ENCODE data around the gene KHDC1L.
"Not testable (repeated sequence)": the region's sequence is repeated elsewhere in the genome, so short reads cannot be mapped to it uniquely, and the experiment has no call there.

Gene KHDC1L

DNA sequence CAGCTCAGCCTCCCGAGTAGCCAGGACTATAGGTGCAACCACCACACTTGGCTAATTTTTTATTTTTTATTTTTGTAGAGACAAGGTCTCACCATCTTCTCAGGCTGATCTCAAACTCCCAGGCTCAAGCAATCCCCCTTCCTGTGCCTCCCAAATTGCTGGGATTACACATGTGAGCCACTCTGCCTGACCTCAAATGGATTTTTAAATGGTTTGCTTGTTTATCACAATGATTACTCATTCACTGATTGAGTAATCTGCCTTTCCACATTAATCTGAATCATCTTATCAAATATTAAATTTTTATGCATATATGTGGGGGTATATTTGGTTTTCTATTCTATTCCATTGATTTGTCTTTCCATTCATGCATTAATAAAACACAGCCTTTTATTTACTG, 9.4 kb upstream of the KHDC1L start:
- in situ Hi-C loops (cut with HindIII; ENCODE audit: low sequenced_read_pairs) = no loop called here
- TF ChIP-seq, protein P1, sequence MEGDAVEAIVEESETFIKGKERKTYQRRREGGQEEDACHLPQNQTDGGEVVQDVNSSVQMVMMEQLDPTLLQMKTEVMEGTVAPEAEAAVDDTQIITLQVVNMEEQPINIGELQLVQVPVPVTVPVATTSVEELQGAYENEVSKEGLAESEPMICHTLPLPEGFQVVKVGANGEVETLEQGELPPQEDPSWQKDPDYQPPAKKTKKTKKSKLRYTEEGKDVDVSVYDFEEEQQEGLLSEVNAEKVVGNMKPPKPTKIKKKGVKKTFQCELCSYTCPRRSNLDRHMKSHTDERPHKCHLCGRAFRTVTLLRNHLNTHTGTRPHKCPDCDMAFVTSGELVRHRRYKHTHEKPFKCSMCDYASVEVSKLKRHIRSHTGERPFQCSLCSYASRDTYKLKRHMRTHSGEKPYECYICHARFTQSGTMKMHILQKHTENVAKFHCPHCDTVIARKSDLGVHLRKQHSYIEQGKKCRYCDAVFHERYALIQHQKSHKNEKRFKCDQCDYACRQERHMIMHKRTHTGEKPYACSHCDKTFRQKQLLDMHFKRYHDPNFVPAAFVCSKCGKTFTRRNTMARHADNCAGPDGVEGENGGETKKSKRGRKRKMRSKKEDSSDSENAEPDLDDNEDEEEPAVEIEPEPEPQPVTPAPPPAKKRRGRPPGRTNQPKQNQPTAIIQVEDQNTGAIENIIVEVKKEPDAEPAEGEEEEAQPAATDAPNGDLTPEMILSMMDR (IDR thresholded peaks at IDR 0.05; ENCODE audit: low read depth, low read length, missing control alignments) = no peak
- no peak for DNase-seq (ENCODE audit: low read depth)
- no peak overlapping the region for H3K4me3 ChIP-seq (ENCODE audit: low read depth, low read length)

DNA sequence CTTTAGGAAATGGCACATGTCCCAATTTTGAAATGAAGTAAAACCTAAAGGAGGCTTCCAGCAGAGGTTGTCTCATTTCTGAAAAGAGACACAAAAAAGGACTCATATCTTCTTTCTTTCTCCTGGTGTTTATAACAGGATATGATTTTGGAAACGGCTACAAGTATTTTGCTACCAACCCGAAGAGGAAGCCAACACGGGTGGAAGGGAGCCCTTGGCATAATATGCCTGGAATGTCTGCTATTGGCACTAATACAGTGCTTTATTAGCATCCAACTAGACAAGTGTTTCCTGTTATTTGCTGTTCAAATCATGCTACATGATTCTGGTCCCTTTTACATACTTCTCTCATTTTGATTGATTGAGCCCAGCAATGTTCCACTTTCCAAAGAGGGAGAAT, 8.7 kb upstream of the KHDC1L start:
- H3K4me3 ChIP-seq (ENCODE audit: low read depth, low read length); DNase-seq (ENCODE audit: low read depth); in situ Hi-C loops (cut with HindIII; ENCODE audit: low sequenced_read_pairs): not testable (repeated sequence)

DNA sequence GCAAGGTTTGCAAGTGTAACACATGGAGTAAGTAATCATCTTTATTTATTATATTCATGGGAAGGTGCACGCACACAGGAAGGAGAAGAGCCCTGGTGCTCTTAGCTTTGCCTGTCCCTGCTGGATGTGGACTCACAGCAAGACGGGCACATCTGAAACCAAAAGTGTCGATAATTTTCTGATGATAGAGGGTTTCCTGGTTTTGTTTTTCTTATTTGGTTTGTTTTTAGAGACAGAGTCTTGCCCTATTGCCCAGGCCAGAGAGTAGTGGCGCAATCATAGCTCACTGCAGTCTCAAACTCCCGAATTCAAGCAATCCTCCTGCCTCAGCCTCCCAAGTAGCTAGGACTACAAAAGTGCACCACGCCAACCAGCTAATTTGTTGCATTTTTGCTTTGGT, 7.8 kb upstream of the KHDC1L start:
- H3K4me3 ChIP-seq (ENCODE audit: low read depth, low read length) = no peak overlapping the region
- in situ Hi-C loops (cut with HindIII; ENCODE audit: low sequenced_read_pairs) = no loop called here
- no peak for DNase-seq (ENCODE audit: low read depth)
- TF ChIP-seq, protein P1 (IDR thresholded peaks at IDR 0.05; ENCODE audit: low read depth, low read length, missing control alignments) = no peak

DNA sequence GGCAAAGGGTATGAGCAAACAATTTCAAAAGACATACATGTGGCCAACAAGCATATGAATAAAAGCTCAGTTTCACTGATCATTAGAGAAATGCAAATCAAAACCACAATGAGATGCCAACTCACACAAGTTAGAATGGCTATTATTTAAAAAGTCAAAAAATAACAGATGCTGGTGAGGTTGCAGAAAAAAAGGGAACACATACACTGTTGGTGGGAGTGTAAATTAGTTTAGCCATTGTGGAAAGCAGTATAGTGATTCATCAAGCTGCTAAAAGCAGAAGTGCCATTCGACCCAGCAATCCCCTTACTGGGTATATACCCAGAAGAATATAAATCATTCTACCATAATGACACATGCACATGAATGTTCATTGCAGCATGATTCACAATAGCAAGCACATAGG, 6.7 kb upstream of the KHDC1L start:
- TF ChIP-seq, protein P1 (IDR thresholded peaks at IDR 0.05; ENCODE audit: low read depth, low read length, missing control alignments) = no peak
- DNase-seq (ENCODE audit: low read depth) = no peak
- in situ Hi-C loops (cut with HindIII; ENCODE audit: low sequenced_read_pairs) = no loop called here
- H3K4me3 ChIP-seq (ENCODE audit: low read depth, low read length) = no peak overlapping the region

DNA sequence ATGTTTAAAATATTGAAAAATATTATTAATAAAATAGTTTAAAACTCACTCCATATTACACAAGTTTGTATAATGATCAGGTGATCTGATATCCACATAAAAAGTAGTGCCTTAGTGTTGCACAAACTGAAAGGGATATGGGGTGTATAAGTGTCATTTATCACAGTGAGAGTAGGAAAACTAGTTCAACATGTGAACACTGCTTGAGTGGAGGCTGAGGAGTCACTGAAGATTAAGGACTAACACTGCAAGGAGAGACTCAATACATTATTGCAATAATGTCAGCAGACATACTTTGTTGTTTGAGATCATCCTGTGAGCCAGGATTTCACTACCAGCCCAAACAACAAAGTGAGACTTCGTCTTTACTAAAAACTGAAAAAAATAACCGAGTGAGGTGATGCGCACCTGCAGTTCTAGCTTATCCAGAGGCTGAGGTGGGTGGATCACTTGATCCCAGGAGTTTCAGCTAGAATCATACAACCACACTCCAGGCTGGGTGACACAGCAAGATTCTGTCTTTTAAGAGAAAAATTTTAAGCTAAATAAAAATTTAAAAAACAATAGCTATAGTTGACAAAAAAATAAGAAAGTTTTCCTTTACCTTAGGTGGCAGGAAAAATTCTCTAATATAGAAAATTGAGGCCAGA, 2.4 kb upstream of the KHDC1L start:
- no peak for DNase-seq (ENCODE audit: low read depth)
- in situ Hi-C loops (cut with HindIII; ENCODE audit: low sequenced_read_pairs) = no loop called here
- TF ChIP-seq, protein P1 (IDR thresholded peaks at IDR 0.05; ENCODE audit: low read depth, low read length, missing control alignments) = no peak
- H3K4me3 ChIP-seq (ENCODE audit: low read depth, low read length) = no peak overlapping the region

DNA sequence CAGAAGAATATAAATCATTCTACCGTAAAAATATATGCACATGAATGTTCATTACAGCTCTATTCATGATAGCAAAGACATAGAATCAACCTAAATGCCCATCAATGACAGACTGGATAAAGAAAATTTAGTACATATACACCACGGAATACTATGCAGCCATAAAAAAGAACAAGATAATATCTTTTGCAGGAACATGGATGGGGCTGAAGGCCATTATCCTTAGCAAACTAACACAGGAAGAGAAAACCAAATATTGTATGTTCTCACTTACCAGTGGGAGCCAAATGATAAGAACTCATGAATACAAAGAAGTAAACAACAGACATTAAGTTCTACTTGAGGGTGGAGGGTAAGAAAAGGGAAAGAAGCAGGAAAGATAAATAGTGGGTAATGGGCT, 8.4 kb downstream of the KHDC1L start:
- DNase-seq (ENCODE audit: low read depth) = no peak
- TF ChIP-seq, protein P1 (IDR thresholded peaks at IDR 0.05; ENCODE audit: low read depth, low read length, missing control alignments) = no peak
- H3K4me3 ChIP-seq (ENCODE audit: low read depth, low read length) = no peak overlapping the region
- in situ Hi-C loops (cut with HindIII; ENCODE audit: low sequenced_read_pairs) = no loop called here

DNA sequence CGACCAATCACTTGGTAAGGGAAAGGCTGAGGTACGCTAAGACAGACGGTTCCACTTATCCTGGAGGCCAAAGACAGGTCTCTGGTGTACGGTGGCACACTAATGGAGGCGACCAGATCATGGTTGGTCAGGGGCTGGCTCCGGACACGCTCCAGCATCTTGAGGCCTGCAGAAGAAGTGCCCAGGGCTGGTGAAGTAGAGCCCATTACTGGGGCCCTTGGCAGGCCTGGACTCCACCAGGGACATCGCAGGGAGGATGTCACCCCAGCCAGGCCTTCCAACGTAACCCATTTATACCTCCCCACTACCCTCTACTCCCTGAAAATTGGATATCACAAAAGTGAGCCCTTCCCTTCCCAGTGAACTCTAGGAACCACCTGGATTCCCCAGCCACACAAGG, 16.2 kb downstream of the KHDC1L start:
- in situ Hi-C loops (cut with HindIII; ENCODE audit: low sequenced_read_pairs) = no loop called here
- TF ChIP-seq, protein P1 (IDR thresholded peaks at IDR 0.05; ENCODE audit: low read depth, low read length, missing control alignments) = no peak
- no peak overlapping the region for H3K4me3 ChIP-seq (ENCODE audit: low read depth, low read length)
- no peak for DNase-seq (ENCODE audit: low read depth)
